Loucy (cell line): ENCODE measurements around the gene ATN1.
A peak's percentile ranks its signal among the peaks of the same experiment; 100 is the strongest.

Source experiments
- H2AFZ ChIP-seq: fragments of 200-600 bp; sonication (generic); 2 replicates; pipeline ENCODE4 v1.6.0; 2016; ENCODE audit warnings: antibody characterized with exemption, mild to moderate bottlenecking, low read length, moderate library complexity
- H3F3A ChIP-seq: fragments of 200-600 bp; 2 replicates; pipeline ENCODE4 v1.6.0; 2016; ENCODE audit warnings: antibody characterized with exemption, low read depth, mild to moderate bottlenecking
- H3K27me3 ChIP-seq: fragments of 200-600 bp; sonication (generic); 2 replicates; pipeline ENCODE4 v1.6.1; 2014; ENCODE audit warnings: low read length, mild to moderate bottlenecking; ENCODE audit not compliant: insufficient read depth, poor library complexity, severe bottlenecking
- H3K36me3 ChIP-seq: fragments of 200-600 bp; sonication (generic); 2 replicates; pipeline ENCODE4 v1.6.1; 2016; ENCODE audit warnings: low read length; ENCODE audit not compliant: insufficient read depth
- H3K4me1 ChIP-seq: fragments of 200-600 bp; sonication (generic); 2 replicates; pipeline ENCODE4 v1.5.1; 2014; ENCODE audit warnings: low read length, mild to moderate bottlenecking; ENCODE audit not compliant: insufficient read depth, poor library complexity, severe bottlenecking
- H3K4me2 ChIP-seq: fragments of 200-600 bp; sonication (generic); 2 replicates; pipeline ENCODE4 v1.6.0; 2014; ENCODE audit warnings: antibody characterized with exemption, low read length, low read depth, mild to moderate bottlenecking; ENCODE audit not compliant: poor library complexity, severe bottlenecking
- H3K4me3 ChIP-seq: fragments of 200-600 bp; sonication (generic); 2 replicates; pipeline ENCODE4 v1.5.1; 2014; ENCODE audit warnings: low read length, mild to moderate bottlenecking, mixed read lengths; ENCODE audit not compliant: poor library complexity, severe bottlenecking
- H3K79me2 ChIP-seq: fragments of 200-600 bp; sonication (generic); 2 replicates; pipeline ENCODE4 v1.6.1; 2014; ENCODE audit warnings: low read length; ENCODE audit not compliant: insufficient read depth
- H3K9ac ChIP-seq: fragments of 200-600 bp; sonication (generic); 2 replicates; pipeline ENCODE4 v1.6.0; 2014; ENCODE audit warnings: mild to moderate bottlenecking, low read depth, low read length, moderate library complexity; ENCODE audit not compliant: poor library complexity, severe bottlenecking
- H3K9me2 ChIP-seq: fragments of 200-600 bp; sonication (generic); replicated peaks from 2 replicates; pipeline ENCODE4 v1.6.1; 2016; ENCODE audit warnings: low read depth, low read length, mixed read lengths
- H3K9me3 ChIP-seq: fragments of 200-600 bp; sonication (generic); 2 replicates; pipeline ENCODE4 v1.6.1; 2014; ENCODE audit warnings: mild to moderate bottlenecking, antibody characterized with exemption, low read length, low read depth; ENCODE audit not compliant: insufficient read depth
- H4K20me1 ChIP-seq: fragments of 200-600 bp; sonication (generic); 2 replicates; pipeline ENCODE4 v1.6.0; 2014; ENCODE audit warnings: antibody characterized with exemption, low read length, mild to moderate bottlenecking; ENCODE audit not compliant: insufficient read depth, poor library complexity, severe bottlenecking
- EZH2phosphoT487 ChIP-seq: fragments of 200-600 bp; IDR thresholded peaks from 2 replicates; pipeline ENCODE4 v1.6.1; 2018; ENCODE audit warnings: antibody characterized with exemption, mild to moderate bottlenecking, moderate library complexity, borderline replicate concordance
- TF ChIP-seq, protein P1 (sequence below): fragments of 200-600 bp; sonication (generic); conservative IDR thresholded peaks from 2 replicates; pipeline ENCODE4 v1.5.1; 2014; ENCODE audit warnings: mild to moderate bottlenecking, antibody characterized with exemption, low read length

The ATN1 gene

DNA sequence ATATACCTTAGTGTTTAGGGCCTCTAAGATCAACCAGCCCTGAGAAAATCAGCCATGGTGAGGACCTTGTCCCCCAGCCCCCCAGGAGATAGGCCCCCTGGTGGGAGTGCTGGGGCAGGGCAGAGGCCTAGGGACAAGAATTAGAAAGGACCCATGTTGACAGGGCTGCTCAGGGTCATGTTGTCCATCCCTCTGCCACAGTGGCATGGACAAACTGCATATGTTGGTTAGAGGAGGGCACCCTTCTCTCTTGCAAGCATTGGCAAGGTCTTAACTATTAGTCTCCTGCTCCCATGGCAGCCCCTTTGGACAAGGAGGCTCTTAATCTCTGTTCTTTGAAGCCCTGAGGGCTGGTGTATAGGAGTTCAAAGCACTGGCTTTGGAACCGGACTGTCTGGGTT is 22.6 kb downstream of the ATN1 start:
- Histone ChIP-seq H3K4me2 (peak overlapping the region; percentile 97), H3K9me3 (no peaks in the 10 kb centered on the region), H3K79me2 (peaks cover 72% of the 10 kb centered on the region), H2AFZ (no peak overlapping the region), H3K9me2 (no peaks in the 10 kb centered on the region), H3K9ac (peak overlapping the region; percentile 97), H3K27me3 (no peaks in the 10 kb centered on the region), H3K36me3 (no peaks in the 10 kb centered on the region), H3F3A (no peaks in the 10 kb centered on the region), H4K20me1 (peaks cover under 1% of the 10 kb centered on the region), H3K4me1 (peaks cover 56% of the 10 kb centered on the region), H3K4me3 (peak overlapping the region; percentile 91)
- no peak for TF ChIP-seq EZH2phosphoT487
- TF ChIP-seq, protein P1, sequence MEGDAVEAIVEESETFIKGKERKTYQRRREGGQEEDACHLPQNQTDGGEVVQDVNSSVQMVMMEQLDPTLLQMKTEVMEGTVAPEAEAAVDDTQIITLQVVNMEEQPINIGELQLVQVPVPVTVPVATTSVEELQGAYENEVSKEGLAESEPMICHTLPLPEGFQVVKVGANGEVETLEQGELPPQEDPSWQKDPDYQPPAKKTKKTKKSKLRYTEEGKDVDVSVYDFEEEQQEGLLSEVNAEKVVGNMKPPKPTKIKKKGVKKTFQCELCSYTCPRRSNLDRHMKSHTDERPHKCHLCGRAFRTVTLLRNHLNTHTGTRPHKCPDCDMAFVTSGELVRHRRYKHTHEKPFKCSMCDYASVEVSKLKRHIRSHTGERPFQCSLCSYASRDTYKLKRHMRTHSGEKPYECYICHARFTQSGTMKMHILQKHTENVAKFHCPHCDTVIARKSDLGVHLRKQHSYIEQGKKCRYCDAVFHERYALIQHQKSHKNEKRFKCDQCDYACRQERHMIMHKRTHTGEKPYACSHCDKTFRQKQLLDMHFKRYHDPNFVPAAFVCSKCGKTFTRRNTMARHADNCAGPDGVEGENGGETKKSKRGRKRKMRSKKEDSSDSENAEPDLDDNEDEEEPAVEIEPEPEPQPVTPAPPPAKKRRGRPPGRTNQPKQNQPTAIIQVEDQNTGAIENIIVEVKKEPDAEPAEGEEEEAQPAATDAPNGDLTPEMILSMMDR = peak; percentile 74

GRCh38 chr12:6950811-6951540 is 23.2 kb downstream of the ATN1 start, which contains the start of gene PTPN6:
Gene PTPN6, plus strand, starts transcription at chr12:6951356. Its CDS starts 157 bp downstream, at chr12:6951513.
- peak within 1 kb of the TSS; percentile 91 for H3K4me3 ChIP-seq
- no peaks in the 10 kb centered on the region for H4K20me1 ChIP-seq
- peak within 1 kb of the TSS; percentile 97 for H3K4me2 ChIP-seq
- H3K79me2 ChIP-seq = peaks cover 72% of the 10 kb centered on the region
- no peaks in the 10 kb centered on the region for H3K36me3 ChIP-seq
- H2AFZ ChIP-seq = peak within 1 kb of the TSS; percentile 17; the same call in 1 of the 2 replicates
- H3K9ac ChIP-seq = peak within 1 kb of the TSS; percentile 97
- H3K27me3 ChIP-seq = no peaks in the 10 kb centered on the region
- H3F3A ChIP-seq = no peaks in the 10 kb centered on the region
- H3K9me3 ChIP-seq = no peaks in the 10 kb centered on the region
- TF ChIP-seq, protein P1 = no peak
- TF ChIP-seq EZH2phosphoT487 = no peak
- H3K9me2 ChIP-seq = no peaks in the 10 kb centered on the region
- H3K4me1 ChIP-seq = peaks cover 56% of the 10 kb centered on the region

- Histone ChIP-seq H3K9me2 (no peaks in the 10 kb centered on the region), H3K4me2 (peak overlapping the region; percentile 97), H3K4me1 (peaks cover 57% of the 10 kb centered on the region), H3K36me3 (no peaks in the 10 kb centered on the region), H4K20me1 (no peaks in the 10 kb centered on the region), H3K9ac (peak overlapping the region; percentile 97), H3K79me2 (peaks cover 72% of the 10 kb centered on the region), H3K9me3 (no peaks in the 10 kb centered on the region), H3K4me3 (peak overlapping the region; percentile 91), H3F3A (no peaks in the 10 kb centered on the region), H3K27me3 (no peaks in the 10 kb centered on the region), H2AFZ (peak overlapping the region; percentile 17; the same call in 1 of the 2 replicates)
- TF ChIP-seq, protein P1 = no peak
- TF ChIP-seq EZH2phosphoT487 = no peak
These were observed 23.9 kb downstream of the ATN1 start for GRCh38 chr12:6951551-6952120.
